H1 (cell line): Measurements from ENCODE around the gene FARS2.

ENCODE experiments used
- BRCA1 ChIP-seq: IDR thresholded peaks from 2 replicates; pipeline ENCODE4 v1.6.1; 2012; ENCODE audit warnings: low read depth, low read length, improper control_type of control experiment
- CREB1 ChIP-seq: IDR thresholded peaks from 2 replicates; pipeline ENCODE4 v1.6.1; 2012; ENCODE audit warnings: inconsistent platforms
- CTCF ChIP-seq, 3 experiments: IDR thresholded peaks; 1 replicate in 2 of 3; 2 replicates in 1 of 3; pipeline versions ENCODE4 v1.5.1 to v1.6.1; 2011; ENCODE audit warnings: low read length in 3 of 3, mild to moderate bottlenecking in 3 of 3, inconsistent platforms in 2 of 3, low read depth in 1 of 3, moderate library complexity in 1 of 3; ENCODE audit not compliant: insufficient read depth in 1 of 3; ENCODE audit errors: control extremely low read depth in 1 of 3
- EP300 ChIP-seq, 2 experiments: IDR thresholded peaks; 1 replicate in 1 of 2; 2 replicates in 1 of 2; pipeline ENCODE4 v1.6.1; 2011 to 2012; ENCODE audit warnings: low read depth in 2 of 2, low read length in 2 of 2, mild to moderate bottlenecking in 2 of 2, borderline replicate concordance in 1 of 2, inconsistent platforms in 1 of 2, moderate library complexity in 1 of 2
- POLR2A ChIP-seq, 2 experiments: IDR thresholded peaks; 1 replicate in 1 of 2; 2 replicates in 1 of 2; pipeline ENCODE4 v1.6.1; 2011; ENCODE audit warnings: low read depth in 2 of 2, low read length in 2 of 2, mild to moderate bottlenecking in 2 of 2; ENCODE audit errors: control extremely low read depth in 1 of 2
- POLR2AphosphoS5 ChIP-seq: IDR thresholded peaks from 2 replicates; pipeline ENCODE4 v1.6.1; 2011; ENCODE audit warnings: low read depth, low read length

GRCh38 chr6:5389086-5389745 lies 127.9 kb downstream of the FARS2 start:
- TF ChIP-seq CREB1, result no peak
- TF ChIP-seq CTCF (IDR thresholded peaks at IDR 0.05; ENCODE audit: control extremely low read depth in 1 of 3, insufficient read depth in 1 of 3, low read depth in 1 of 3, low read length in 3 of 3), result no peak
- TF ChIP-seq EP300 (IDR thresholded peaks at IDR 0.05; ENCODE audit: borderline replicate concordance in 1 of 2, low read depth in 2 of 2, low read length in 2 of 2), result no peak
- TF ChIP-seq POLR2A (IDR thresholded peaks at IDR 0.05; ENCODE audit: control extremely low read depth in 1 of 2, low read depth in 2 of 2, low read length in 2 of 2), result no peak
- no peak for TF ChIP-seq BRCA1
- TF ChIP-seq POLR2AphosphoS5, result no peak
